ENCODE measurements around the gene FGD2.
"Not testable (repeated sequence)": the region's sequence is repeated elsewhere in the genome, so short reads cannot be mapped to it uniquely, and the experiment has no call there.

The FGD2 gene

GRCh38 chr6:37041521-37041920 lies 36.1 kb downstream of the FGD2 start:
- no peak for DNase-seq
- no peak for TF ChIP-seq GATA1 (IDR thresholded peaks at IDR 0.05; ENCODE audit: low read depth, low read length)
- TF ChIP-seq POLR2A (IDR thresholded peaks at IDR 0.05; ENCODE audit: low read length), result no peak

DNA sequence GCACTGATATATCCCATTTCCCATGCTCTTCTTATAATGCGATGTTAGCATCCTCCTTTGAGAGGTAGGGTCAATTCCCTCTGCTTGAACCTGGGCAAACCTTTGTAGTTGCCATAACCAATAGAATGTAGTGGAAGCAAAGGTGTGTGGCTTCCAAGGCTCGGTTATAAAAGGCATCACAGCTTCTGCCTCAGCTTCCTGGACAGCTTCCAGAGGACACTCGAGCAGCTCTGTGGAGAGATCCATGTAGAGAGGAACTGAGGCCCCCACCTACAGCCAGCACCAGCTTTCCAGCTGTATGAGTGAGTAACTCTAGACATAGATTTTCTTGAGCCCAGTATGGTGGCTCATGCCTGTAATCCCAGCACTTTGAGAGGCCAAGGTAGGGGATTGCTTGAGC lies 36.7 kb downstream of the FGD2 start:
- no peak for TF ChIP-seq POLR2A (IDR thresholded peaks at IDR 0.05; ENCODE audit: low read length)
- TF ChIP-seq GATA1 (IDR thresholded peaks at IDR 0.05; ENCODE audit: low read depth, low read length), result no peak
- DNase-seq, result no peak

GRCh38 chr6:37043091-37043490 lies 37.6 kb downstream of the FGD2 start:
- DNase-seq, result not testable (repeated sequence)

- no peak for TF ChIP-seq POLR2A (IDR thresholded peaks at IDR 0.05; ENCODE audit: low read length)
- TF ChIP-seq GATA1 (IDR thresholded peaks at IDR 0.05; ENCODE audit: low read depth, low read length), result no peak
- DNase-seq, result no peak
Observed at GRCh38 chr6:37047346-37047688, 41.9 kb downstream of the FGD2 start.

DNA sequence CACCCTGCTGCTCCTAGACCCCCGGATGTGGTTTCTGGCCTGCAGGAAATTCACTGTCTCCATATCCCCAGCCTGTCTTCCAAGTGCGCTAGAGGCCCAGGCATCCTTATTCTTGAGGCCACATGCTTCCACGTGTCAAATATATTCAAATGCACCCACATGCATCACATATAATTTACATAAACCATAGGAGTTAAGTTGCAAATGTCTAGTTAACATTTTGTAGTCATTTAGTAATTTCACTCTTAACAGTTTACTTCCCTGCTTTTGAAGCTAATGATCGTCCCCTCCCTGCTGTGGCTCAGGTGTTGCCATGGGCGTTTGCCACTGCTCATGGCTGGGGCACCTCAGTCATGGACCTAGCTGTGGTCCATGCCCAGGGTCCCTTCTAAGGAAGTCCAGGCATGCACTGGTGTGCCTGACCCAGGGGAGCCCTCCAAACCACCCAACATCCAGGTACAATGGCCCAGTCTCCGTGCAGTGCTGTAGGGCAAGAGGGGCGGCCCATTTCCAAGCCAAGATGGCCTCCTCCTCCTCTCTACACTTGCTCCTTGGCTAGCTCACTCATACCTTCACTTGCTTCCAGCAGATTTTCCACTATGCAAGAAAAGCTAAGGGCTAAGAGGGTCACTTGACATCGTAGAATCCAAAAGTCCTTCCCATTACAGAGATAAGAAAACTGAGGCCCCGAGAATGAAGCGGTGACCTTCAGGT lies 42.4 kb downstream of the FGD2 start:
- no peak for TF ChIP-seq POLR2A (IDR thresholded peaks at IDR 0.05; ENCODE audit: low read length)
- TF ChIP-seq GATA1 (IDR thresholded peaks at IDR 0.05; ENCODE audit: low read depth, low read length), result no peak
- DNase-seq, result no peak

- TF ChIP-seq GATA1 (IDR thresholded peaks at IDR 0.05; ENCODE audit: low read depth, low read length) (no peak), POLR2A (IDR thresholded peaks at IDR 0.05; ENCODE audit: low read length) (peak; percentile 23)
- no peak for DNase-seq
Observed at GRCh38 chr6:37048403-37048850, 43.0 kb downstream of the FGD2 start.

DNA sequence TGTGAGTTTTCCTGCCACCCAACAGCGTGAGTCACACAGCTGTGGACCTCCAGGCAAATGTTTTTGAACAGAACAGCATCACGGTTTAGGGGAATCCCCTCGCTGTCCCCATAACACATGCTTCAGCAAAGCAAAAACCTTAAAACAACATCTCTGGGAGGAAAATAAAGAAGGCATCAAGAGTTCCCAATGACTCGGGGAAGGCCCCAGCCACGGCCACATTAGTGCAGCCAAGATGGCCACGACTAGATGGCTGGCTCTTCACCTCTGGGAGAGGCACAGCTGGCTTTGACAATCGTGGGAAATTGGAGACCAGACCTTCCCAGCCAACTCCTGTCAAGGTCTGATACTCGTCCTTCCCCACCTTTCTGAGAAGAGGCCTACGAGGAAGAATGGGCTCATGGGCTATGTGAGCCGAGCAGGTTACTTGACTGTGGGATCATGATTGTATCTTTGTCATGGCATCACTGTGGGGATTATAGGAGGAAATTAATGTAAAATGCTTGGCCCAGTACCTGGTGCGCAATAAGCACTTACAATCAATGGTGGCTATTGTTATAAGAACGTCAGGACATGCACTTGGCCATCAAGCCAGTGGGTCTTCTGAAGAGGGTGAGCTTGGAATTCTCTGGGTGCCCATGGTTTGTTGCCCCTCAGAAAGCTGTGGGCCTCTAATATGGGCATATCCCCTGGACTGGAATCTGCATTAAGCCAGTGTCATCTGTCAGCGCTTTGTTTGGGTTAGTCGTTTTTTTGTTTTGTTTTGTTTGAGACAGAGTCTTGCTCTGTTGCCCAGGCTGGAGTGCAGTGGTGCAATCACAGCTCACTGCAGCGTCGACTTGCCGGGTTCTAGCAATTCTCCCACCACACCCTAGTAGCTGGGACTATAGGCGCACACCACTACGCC lies 43.6 kb downstream of the FGD2 start:
- TF ChIP-seq GATA1 (IDR thresholded peaks at IDR 0.05; ENCODE audit: low read depth, low read length) (no peak), POLR2A (IDR thresholded peaks at IDR 0.05; ENCODE audit: low read length) (peak; percentile 32)
- peak; percentile 77 to 79 for DNase-seq

DNA sequence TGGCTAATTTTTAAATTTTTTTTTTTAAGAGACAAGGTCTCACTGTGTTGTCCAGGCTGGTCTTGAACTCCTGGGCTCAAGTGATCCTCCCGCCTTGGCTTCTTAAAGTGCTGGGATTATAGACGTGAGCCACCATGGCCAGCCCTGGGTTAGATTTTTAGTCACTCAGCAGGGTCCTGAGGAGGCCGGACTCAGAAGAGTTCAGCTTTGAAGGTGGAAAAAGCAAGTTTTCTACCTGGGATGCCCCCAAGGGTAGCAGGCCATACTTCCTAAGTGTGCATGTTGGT lies 44.2 kb downstream of the FGD2 start:
- TF ChIP-seq POLR2A (IDR thresholded peaks at IDR 0.05; ENCODE audit: low read length), result no peak
- TF ChIP-seq GATA1 (IDR thresholded peaks at IDR 0.05; ENCODE audit: low read depth, low read length), result no peak
- DNase-seq, result no peak

DNA sequence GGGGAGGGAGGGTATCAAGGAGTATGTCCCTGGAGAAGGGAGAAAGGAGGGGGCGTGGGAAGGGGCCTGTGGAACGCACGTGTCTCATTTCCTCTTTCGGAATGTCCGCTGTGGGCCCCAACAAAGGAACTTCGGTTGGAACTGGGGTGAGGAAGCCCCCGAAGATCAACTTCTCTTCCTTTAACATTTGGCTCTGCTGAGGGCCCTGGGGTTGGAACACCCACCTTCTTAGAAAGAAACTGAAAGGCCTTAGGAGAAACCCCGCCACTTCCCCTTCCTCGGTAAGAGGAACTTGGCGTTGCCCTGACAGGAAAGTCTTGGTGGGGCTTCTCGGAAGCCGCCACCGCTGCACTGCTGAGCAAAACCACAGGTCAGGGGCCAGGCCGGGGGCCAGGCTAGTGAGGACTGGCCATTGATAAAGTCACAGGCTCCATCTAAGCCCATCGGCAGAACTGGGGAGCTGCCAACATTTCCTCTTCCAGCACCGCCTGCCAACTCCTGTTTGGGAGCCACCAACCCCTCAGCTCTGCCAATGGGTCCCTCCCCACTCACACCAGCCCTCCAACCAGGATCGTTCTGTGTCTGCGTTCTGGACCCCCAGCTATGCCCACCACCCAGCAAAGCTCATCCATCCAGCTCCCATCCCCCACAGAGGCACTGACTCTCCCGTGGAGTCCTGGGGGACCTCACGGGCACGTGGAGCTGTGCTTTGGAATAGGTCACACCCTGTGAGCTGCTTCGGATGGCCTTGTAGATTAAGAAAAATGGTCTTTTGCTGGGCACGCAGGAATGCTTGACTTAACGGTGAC lies 44.8 kb downstream of the FGD2 start:
- DNase-seq, result peak; percentile 84 to 89
- TF ChIP-seq GATA1 (IDR thresholded peaks at IDR 0.05; ENCODE audit: low read depth, low read length) (no peak), POLR2A (IDR thresholded peaks at IDR 0.05; ENCODE audit: low read length) (no peak)

DNA sequence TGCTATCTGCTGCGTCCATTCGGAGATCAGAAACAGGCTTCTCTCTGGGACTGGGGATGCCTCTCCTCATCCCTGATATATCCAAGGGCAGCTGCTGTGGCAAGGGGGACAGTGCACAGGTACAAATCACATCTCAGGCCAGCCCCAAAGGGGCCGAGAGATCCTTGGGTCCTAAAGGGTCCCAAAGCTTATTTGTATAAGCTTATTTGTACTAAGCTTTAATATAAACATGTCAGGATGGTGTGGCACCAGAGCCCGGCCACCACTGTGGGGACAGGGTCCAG lies 45.3 kb downstream of the FGD2 start:
- DNase-seq, result no peak
- TF ChIP-seq GATA1 (IDR thresholded peaks at IDR 0.05; ENCODE audit: low read depth, low read length), result no peak
- TF ChIP-seq POLR2A (IDR thresholded peaks at IDR 0.05; ENCODE audit: low read length), result peak; percentile 16

- DNase-seq, result peak; percentile 93 to 96
- TF ChIP-seq GATA1 (IDR thresholded peaks at IDR 0.05; ENCODE audit: low read depth, low read length), result no peak
- TF ChIP-seq POLR2A (IDR thresholded peaks at IDR 0.05; ENCODE audit: low read length), result peak; percentile 37
Observed at GRCh38 chr6:37051138-37052026, 45.9 kb downstream of the FGD2 start.

GRCh38 chr6:37052027-37052628 lies 46.7 kb downstream of the FGD2 start:
- TF ChIP-seq POLR2A (IDR thresholded peaks at IDR 0.05; ENCODE audit: low read length) (peak; percentile 20), GATA1 (IDR thresholded peaks at IDR 0.05; ENCODE audit: low read depth, low read length) (no peak)
- peak; percentile 85 to 90 for DNase-seq

DNA sequence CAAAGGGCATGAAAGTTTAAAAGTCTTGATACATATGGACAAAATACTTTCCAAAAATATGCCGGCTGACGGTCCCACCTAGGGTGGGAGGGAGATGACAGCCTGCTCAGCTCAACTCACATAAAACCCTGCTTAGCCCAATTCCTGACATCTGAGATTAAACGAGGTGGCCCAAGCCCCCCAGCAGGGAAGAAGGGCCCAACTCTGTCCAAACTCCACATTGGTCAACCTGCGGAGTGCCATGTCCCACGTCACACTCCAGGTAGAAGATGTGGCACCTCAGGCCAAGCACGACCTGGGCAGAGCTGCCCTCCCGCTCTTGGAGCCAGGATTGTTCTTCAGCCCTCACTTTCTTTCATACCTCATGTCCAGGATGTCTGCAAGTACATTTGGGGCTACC lies 48.2 kb downstream of the FGD2 start:
- no peak for DNase-seq

More for the DNA sequence above, 48.2 kb downstream of the FGD2 start:
- TF ChIP-seq POLR2A (IDR thresholded peaks at IDR 0.05; ENCODE audit: low read length) (no peak), GATA1 (IDR thresholded peaks at IDR 0.05; ENCODE audit: low read depth, low read length) (no peak)
